ENCODE measurements around the gene CNTN1.

CNTN1 gene

GRCh38 chr12:40829738-40830144, 137.5 kb downstream of the CNTN1 start:
- Mint-ChIP-seq H3K9me3 (no peaks in the 10 kb centered on the region), H3K27ac (no peak overlapping the region), H3K4me1 (no peaks in the 10 kb centered on the region), H3K36me3 (ENCODE audit: low read depth) (no peaks in the 10 kb centered on the region), H3K4me3 (no peak overlapping the region), H3K27me3 (no peaks in the 10 kb centered on the region)
- DNase-seq: no peak
- no peak for ATAC-seq

GRCh38 chr12:40831916-40832315, 139.7 kb downstream of the CNTN1 start:
- no peak overlapping the region for H3K27ac Mint-ChIP-seq
- H3K4me1 Mint-ChIP-seq: no peaks in the 10 kb centered on the region
- no peaks in the 10 kb centered on the region for H3K9me3 Mint-ChIP-seq
- no peaks in the 10 kb centered on the region for H3K27me3 Mint-ChIP-seq
- DNase-seq (no peak), ATAC-seq (no peak)
- H3K36me3 Mint-ChIP-seq (ENCODE audit: low read depth): no peaks in the 10 kb centered on the region
- H3K4me3 Mint-ChIP-seq: no peak overlapping the region

GRCh38 chr12:40832668-40833067, 140.4 kb downstream of the CNTN1 start:
- Mint-ChIP-seq H3K27ac (no peak overlapping the region), H3K4me3 (no peak overlapping the region), H3K27me3 (no peaks in the 10 kb centered on the region), H3K4me1 (no peaks in the 10 kb centered on the region), H3K9me3 (no peaks in the 10 kb centered on the region), H3K36me3 (ENCODE audit: low read depth) (no peaks in the 10 kb centered on the region)
- ATAC-seq (peak; percentile 20), DNase-seq (no peak)

- no peaks in the 10 kb centered on the region for H3K27me3 Mint-ChIP-seq
- no peaks in the 10 kb centered on the region for H3K36me3 Mint-ChIP-seq (ENCODE audit: low read depth)
- no peaks in the 10 kb centered on the region for H3K4me1 Mint-ChIP-seq
- no peak overlapping the region for H3K4me3 Mint-ChIP-seq
- peaks cover 5% of the 10 kb centered on the region for H3K9me3 Mint-ChIP-seq
- no peak overlapping the region for H3K27ac Mint-ChIP-seq
- DNase-seq (no peak), ATAC-seq (no peak)
Measured at GRCh38 chr12:40833818-40834217, 141.6 kb downstream of the CNTN1 start.

- no peak overlapping the region for H3K4me3 Mint-ChIP-seq
- no peaks in the 10 kb centered on the region for H3K4me1 Mint-ChIP-seq
- H3K36me3 Mint-ChIP-seq (ENCODE audit: low read depth): no peaks in the 10 kb centered on the region
- no peak for ATAC-seq
- no peak overlapping the region for H3K27ac Mint-ChIP-seq
- DNase-seq: no peak
- H3K27me3 Mint-ChIP-seq: no peaks in the 10 kb centered on the region
- H3K9me3 Mint-ChIP-seq: peaks cover 5% of the 10 kb centered on the region
Measured at GRCh38 chr12:40834321-40834720, 142.1 kb downstream of the CNTN1 start.

- no peak for ATAC-seq
- H3K27me3 Mint-ChIP-seq: no peaks in the 10 kb centered on the region
- no peaks in the 10 kb centered on the region for H3K4me1 Mint-ChIP-seq
- DNase-seq: no peak
- peaks cover 5% of the 10 kb centered on the region for H3K9me3 Mint-ChIP-seq
- H3K36me3 Mint-ChIP-seq (ENCODE audit: low read depth): no peaks in the 10 kb centered on the region
- no peak overlapping the region for H3K27ac Mint-ChIP-seq
- H3K4me3 Mint-ChIP-seq: no peak overlapping the region
Measured at GRCh38 chr12:40837891-40838429, 145.7 kb downstream of the CNTN1 start.

- no peak overlapping the region for H3K4me3 Mint-ChIP-seq
- H3K9me3 Mint-ChIP-seq: peaks cover 3% of the 10 kb centered on the region
- DNase-seq (no peak), ATAC-seq (no peak)
- no peaks in the 10 kb centered on the region for H3K36me3 Mint-ChIP-seq (ENCODE audit: low read depth)
- no peak overlapping the region for H3K27ac Mint-ChIP-seq
- H3K4me1 Mint-ChIP-seq: no peaks in the 10 kb centered on the region
- no peaks in the 10 kb centered on the region for H3K27me3 Mint-ChIP-seq
Measured at GRCh38 chr12:40843495-40843894, 151.3 kb downstream of the CNTN1 start.

GRCh38 chr12:40853221-40853620, 161.0 kb downstream of the CNTN1 start:
- no peak for ATAC-seq

GRCh38 chr12:40854604-40855003, 162.4 kb downstream of the CNTN1 start:
- no peak overlapping the region for H3K4me3 Mint-ChIP-seq

More at GRCh38 chr12:40853221-40853620, 161.0 kb downstream of the CNTN1 start:
- H3K4me1 Mint-ChIP-seq: no peaks in the 10 kb centered on the region
- DNase-seq: no peak
- no peaks in the 10 kb centered on the region for H3K27me3 Mint-ChIP-seq
- H3K27ac Mint-ChIP-seq: no peak overlapping the region
- no peak overlapping the region for H3K4me3 Mint-ChIP-seq
- H3K36me3 Mint-ChIP-seq (ENCODE audit: low read depth): no peaks in the 10 kb centered on the region
- no peaks in the 10 kb centered on the region for H3K9me3 Mint-ChIP-seq

GRCh38 chr12:40864891-40865290, 172.7 kb downstream of the CNTN1 start:
- ATAC-seq (no peak), DNase-seq (no peak)
- no peaks in the 10 kb centered on the region for H3K4me1 Mint-ChIP-seq
- no peaks in the 10 kb centered on the region for H3K27me3 Mint-ChIP-seq
- H3K27ac Mint-ChIP-seq: no peak overlapping the region
- no peak overlapping the region for H3K4me3 Mint-ChIP-seq
- peaks cover 4% of the 10 kb centered on the region for H3K9me3 Mint-ChIP-seq
- H3K36me3 Mint-ChIP-seq (ENCODE audit: low read depth): no peaks in the 10 kb centered on the region

More at GRCh38 chr12:40854604-40855003, 162.4 kb downstream of the CNTN1 start:
- DNase-seq (no peak), ATAC-seq (no peak)
- Mint-ChIP-seq H3K36me3 (ENCODE audit: low read depth) (no peaks in the 10 kb centered on the region), H3K4me1 (no peaks in the 10 kb centered on the region), H3K27me3 (no peaks in the 10 kb centered on the region), H3K9me3 (no peaks in the 10 kb centered on the region), H3K27ac (no peak overlapping the region)

- no peak for DNase-seq
- Mint-ChIP-seq H3K9me3 (no peaks in the 10 kb centered on the region), H3K27me3 (no peaks in the 10 kb centered on the region), H3K4me1 (no peaks in the 10 kb centered on the region), H3K36me3 (ENCODE audit: low read depth) (no peaks in the 10 kb centered on the region), H3K4me3 (no peak overlapping the region), H3K27ac (no peak overlapping the region)
- no peak for ATAC-seq
Measured at GRCh38 chr12:40870981-40871380, 178.7 kb downstream of the CNTN1 start.

GRCh38 chr12:40874868-40875267, 182.6 kb downstream of the CNTN1 start:
- DNase-seq (no peak), ATAC-seq (no peak)
- Mint-ChIP-seq H3K4me1 (no peaks in the 10 kb centered on the region), H3K9me3 (no peaks in the 10 kb centered on the region), H3K27me3 (no peaks in the 10 kb centered on the region), H3K27ac (no peak overlapping the region), H3K36me3 (ENCODE audit: low read depth) (no peaks in the 10 kb centered on the region), H3K4me3 (no peak overlapping the region)

GRCh38 chr12:40889329-40889728, 197.1 kb downstream of the CNTN1 start:
- ATAC-seq: no peak
- H3K9me3 Mint-ChIP-seq: no peaks in the 10 kb centered on the region
- H3K27me3 Mint-ChIP-seq: no peaks in the 10 kb centered on the region

GRCh38 chr12:40892528-40892927, 200.3 kb downstream of the CNTN1 start:
- DNase-seq (no peak), ATAC-seq (no peak)
- Mint-ChIP-seq H3K4me3 (no peak overlapping the region), H3K27me3 (no peaks in the 10 kb centered on the region), H3K4me1 (no peaks in the 10 kb centered on the region), H3K36me3 (ENCODE audit: low read depth) (no peaks in the 10 kb centered on the region), H3K9me3 (no peaks in the 10 kb centered on the region), H3K27ac (no peak overlapping the region)

More at GRCh38 chr12:40889329-40889728, 197.1 kb downstream of the CNTN1 start:
- DNase-seq: no peak
- Mint-ChIP-seq H3K27ac (no peak overlapping the region), H3K4me1 (no peaks in the 10 kb centered on the region), H3K36me3 (ENCODE audit: low read depth) (no peaks in the 10 kb centered on the region), H3K4me3 (no peak overlapping the region)

GRCh38 chr12:40898505-40898904, 206.3 kb downstream of the CNTN1 start:
- Mint-ChIP-seq H3K4me1 (no peaks in the 10 kb centered on the region), H3K9me3 (no peaks in the 10 kb centered on the region), H3K36me3 (ENCODE audit: low read depth) (no peaks in the 10 kb centered on the region), H3K4me3 (no peak overlapping the region), H3K27ac (no peak overlapping the region), H3K27me3 (no peaks in the 10 kb centered on the region)
- ATAC-seq: no peak
- DNase-seq: no peak

- DNase-seq (no peak), ATAC-seq (no peak)
- no peaks in the 10 kb centered on the region for H3K27me3 Mint-ChIP-seq
- no peak overlapping the region for H3K4me3 Mint-ChIP-seq
- H3K27ac Mint-ChIP-seq: no peak overlapping the region
- H3K36me3 Mint-ChIP-seq (ENCODE audit: low read depth): no peaks in the 10 kb centered on the region
- no peaks in the 10 kb centered on the region for H3K4me1 Mint-ChIP-seq
- no peaks in the 10 kb centered on the region for H3K9me3 Mint-ChIP-seq
Measured at GRCh38 chr12:40903040-40903439, 210.8 kb downstream of the CNTN1 start.

All from activated naive CD8-positive, alpha-beta T cell treated with anti-CD3 and anti-CD28 coated beads, Interleukin-2, amount 50 U/mL, for 24 hours (primary cell).